Colonic mucosa (tissue), 4 donors: ENCODE data around the gene RALGPS2. TPM values are rescaled to one million over a fixed set of nuclear protein-coding genes. Genes with fewer than 3 reads are reported as not detected.

Experiments
- DNase-seq: peaks from one replicate; pipeline ENCODE4 v3.0.0-alpha.2; 2020
- H3K27ac ChIP-seq: fragments of 200-600 bp; one replicate; pipeline ENCODE4 v1.8.0; 2021
- H3K27me3 ChIP-seq: fragments of 200-600 bp; one replicate; pipeline ENCODE4 v1.8.0; 2021
- H3K36me3 ChIP-seq: fragments of 200-600 bp; one replicate; pipeline ENCODE4 v1.8.0; 2021
- H3K4me1 ChIP-seq: fragments of 200-600 bp; one replicate; pipeline ENCODE4 v1.8.0; 2021; ENCODE audit warnings: mild to moderate bottlenecking
- H3K4me3 ChIP-seq: fragments of 200-600 bp; one replicate; pipeline ENCODE4 v1.8.0; 2021
- H3K9ac ChIP-seq, 2 donors: one replicate each; pipeline ENCODE4 v1.7.0; 2013; ENCODE audit warnings: control low read depth in 2 of 2, low read depth in 2 of 2, low read length in 2 of 2
- H3K9me3 ChIP-seq: fragments of 200-600 bp; one replicate; pipeline ENCODE4 v1.8.0; 2021
- CTCF ChIP-seq: fragments of 200-600 bp; IDR thresholded peaks from one replicate; pipeline ENCODE4 v1.8.0; 2022; ENCODE audit warnings: antibody characterized with exemption, mild to moderate bottlenecking
- intact Hi-C: fragments of 100-400 bp; cut with DNase I; formaldehyde crosslinking; loops from one replicate; pipeline ENCODE4 v1.14.1; 2022
- total RNA-seq, 2 donors: library from RNA; stranded (reverse); fragmentation: NEBNext Ultra II Directional in 1 of 2; extraction: Animal tissue kit (Norgen Biotek cat#: 25700) in 1 of 2; gene quantifications; one replicate each; pipeline ENCODE4 v1.2.1, GENCODE V29; 2021
- donor health status: healthy.
- donor health status: DM: no; HTN: no; CAD: no.
- donor health status: DM: no; HTN: no; CAD: no.

Gene RALGPS2
- total RNA-seq, 2 donors from 2014 or later, result 23.5 to 49.1 TPM

- H3K27me3 ChIP-seq, result no peaks in the 10 kb centered on the region
- intact Hi-C loops, result no loop called here
- no peak for DNase-seq
- H3K36me3 ChIP-seq, result no peaks in the 10 kb centered on the region
- H3K9me3 ChIP-seq, result no peaks in the 10 kb centered on the region
- no peak overlapping the region for H3K27ac ChIP-seq
- H3K4me3 ChIP-seq, result no peak overlapping the region
- no peak overlapping the region for H3K9ac ChIP-seq
- no peak for TF ChIP-seq CTCF
- no peaks in the 10 kb centered on the region for H3K4me1 ChIP-seq
Observed at GRCh38 chr1:178912597-178912996, 187.6 kb downstream of the RALGPS2 start.

- DNase-seq, result no peak
- Histone ChIP-seq H3K4me3 (no peak overlapping the region), H3K9ac (no peak overlapping the region), H3K27me3 (no peaks in the 10 kb centered on the region), H3K9me3 (no peaks in the 10 kb centered on the region), H3K36me3 (no peaks in the 10 kb centered on the region), H3K4me1 (no peaks in the 10 kb centered on the region), H3K27ac (no peak overlapping the region)
- no peak for TF ChIP-seq CTCF
- intact Hi-C loops, result no loop called here
Observed at GRCh38 chr1:178916448-178917174, 191.6 kb downstream of the RALGPS2 start.

- H3K36me3 ChIP-seq, result no peaks in the 10 kb centered on the region
- no peak overlapping the region for H3K9ac ChIP-seq
- DNase-seq, result no peak
- no peaks in the 10 kb centered on the region for H3K4me1 ChIP-seq
- intact Hi-C loops, result no loop called here
- no peaks in the 10 kb centered on the region for H3K9me3 ChIP-seq
- H3K27ac ChIP-seq, result no peak overlapping the region
- no peak overlapping the region for H3K4me3 ChIP-seq
- H3K27me3 ChIP-seq, result no peaks in the 10 kb centered on the region
- no peak for TF ChIP-seq CTCF
Observed at GRCh38 chr1:178918308-178918707, 193.3 kb downstream of the RALGPS2 start.

- Histone ChIP-seq H3K9ac (no peak overlapping the region), H3K4me1 (no peaks in the 10 kb centered on the region), H3K36me3 (no peaks in the 10 kb centered on the region), H3K9me3 (no peaks in the 10 kb centered on the region), H3K27me3 (no peaks in the 10 kb centered on the region), H3K4me3 (no peak overlapping the region), H3K27ac (no peak overlapping the region)
- no peak for DNase-seq
- intact Hi-C loops, result no loop called here
- no peak for TF ChIP-seq CTCF
Observed at GRCh38 chr1:178918955-178919354, 193.9 kb downstream of the RALGPS2 start.

GRCh38 chr1:178919581-178919980 lies 194.5 kb downstream of the RALGPS2 start:
- no peaks in the 10 kb centered on the region for H3K27me3 ChIP-seq
- no peak overlapping the region for H3K9ac ChIP-seq
- intact Hi-C loops, result no loop called here
- no peak overlapping the region for H3K27ac ChIP-seq
- no peaks in the 10 kb centered on the region for H3K4me1 ChIP-seq
- no peak for TF ChIP-seq CTCF
- H3K36me3 ChIP-seq, result no peaks in the 10 kb centered on the region
- no peak overlapping the region for H3K4me3 ChIP-seq
- H3K9me3 ChIP-seq, result no peaks in the 10 kb centered on the region
- DNase-seq, result no peak
